MCF 10A (cell line): ENCODE data around the gene TDRD10. TPM values are rescaled to one million over a fixed set of nuclear protein-coding genes. Genes with fewer than 3 reads are reported as not detected.

Experiments
- BruUV-seq: library from RNA; stranded (reverse); fragments of 400-500 nt; replicated peaks from 2 replicates; lab custom pipeline; 2021; lab: Mats Ljungman, UMichigan
- CTCF ChIA-PET: fragments of 300-600 bp; sonication (Branson Sonifier 250); formaldehyde crosslinking; extraction: SDS; loops from one replicate; lab custom pipeline; 2021; ENCODE audit warnings: antibody characterized with exemption, inconsistent platforms; lab: Yijun Ruan, JAX
- POLR2A ChIA-PET: fragments of 300-600, 350-650 bp; sonication (Branson Sonifier 250); formaldehyde crosslinking; extraction: SDS; loops from one replicate; lab custom pipeline; 2020; ENCODE audit warnings: antibody characterized with exemption, inconsistent platforms; lab: Yijun Ruan, JAX
- DNase-seq: peaks from one replicate; pipeline ENCODE4 v3.0.0-alpha.2; 2018; ENCODE audit not compliant: unreplicated experiment
- H3K27ac Mint-ChIP-seq: one replicate; pipeline ENCODE4 v1.8.0; 2022; ENCODE audit warnings: mild to moderate bottlenecking, low read depth, mixed read lengths; ENCODE audit not compliant: unreplicated experiment
- H3K27me3 Mint-ChIP-seq: one replicate; pipeline ENCODE4 v1.8.0; 2022; ENCODE audit warnings: mixed read lengths; ENCODE audit not compliant: insufficient read depth, unreplicated experiment
- H3K36me3 Mint-ChIP-seq: one replicate; pipeline ENCODE4 v1.8.0; 2022; ENCODE audit warnings: mild to moderate bottlenecking, moderate library complexity, mixed read lengths; ENCODE audit not compliant: insufficient read depth, unreplicated experiment
- H3K4me1 Mint-ChIP-seq: one replicate; pipeline ENCODE4 v1.8.0; 2022; ENCODE audit warnings: mixed read lengths; ENCODE audit not compliant: insufficient read depth, unreplicated experiment
- H3K4me3 Mint-ChIP-seq: one replicate; pipeline ENCODE4 v1.8.0; 2022; ENCODE audit warnings: mild to moderate bottlenecking, moderate library complexity, mixed read lengths; ENCODE audit not compliant: unreplicated experiment
- H3K9me3 Mint-ChIP-seq: one replicate; pipeline ENCODE4 v1.8.0; 2022; ENCODE audit warnings: mixed read lengths; ENCODE audit not compliant: unreplicated experiment
- CTCF ChIP-seq: fragments of 200-600 bp; IDR thresholded peaks from one replicate; pipeline ENCODE4 v1.8.0; 2022; ENCODE audit warnings: antibody characterized with exemption, mild to moderate bottlenecking; ENCODE audit not compliant: unreplicated experiment
- intact Hi-C: fragments of 100-400 bp; cut with micrococcal nuclease; formaldehyde crosslinking; loops from 2 replicates; pipeline ENCODE4 v1.14.1; 2022
- total RNA-seq: library from RNA; stranded (reverse); gene quantifications from 2 replicates; pipeline ENCODE4 v1.2.3, GENCODE V29; 2022

The TDRD10 gene
- total RNA-seq, 1 experiment from 2014 or later: not detected

GRCh38 chr1:154583773-154584172 is 81.8 kb downstream of the TDRD10 start:
- Mint-ChIP-seq H3K36me3 (peaks cover 96% of the 10 kb centered on the region), H3K27ac (no peak overlapping the region), H3K4me3 (no peak overlapping the region), H3K4me1 (no peaks in the 10 kb centered on the region), H3K27me3 (no peaks in the 10 kb centered on the region), H3K9me3 (no peaks in the 10 kb centered on the region)
- ChIA-PET POLR2A (no interaction called here), CTCF (no interaction called here)
- no peak for DNase-seq
- TF ChIP-seq CTCF: no peak
- BruUV-seq: no TSS peak
- intact Hi-C loops: no loop called here

- CTCF ChIA-PET: interaction anchor here (0.7 to 0.8 kb wide), 2 partner anchors 14 to 85 kb away, joined by 4 read pairs; no protein-coding TSS in a partner anchor
- no peak for DNase-seq
- POLR2A ChIA-PET: no interaction called here
- Mint-ChIP-seq H3K4me3 (no peak overlapping the region), H3K27ac (no peak overlapping the region), H3K9me3 (no peaks in the 10 kb centered on the region), H3K4me1 (no peaks in the 10 kb centered on the region), H3K36me3 (peaks cover 96% of the 10 kb centered on the region), H3K27me3 (no peaks in the 10 kb centered on the region)
- intact Hi-C loops: no loop called here
- BruUV-seq: no TSS peak
- no peak for TF ChIP-seq CTCF
Measured at GRCh38 chr1:154584267-154584994, 82.4 kb downstream of the TDRD10 start.

GRCh38 chr1:154586231-154586630 is 84.2 kb downstream of the TDRD10 start:
- ChIA-PET CTCF (interaction anchor here (0.6 to 0.7 kb wide), 2 partner anchors 13 to 65 kb away, joined by 4 to 5 read pairs; no protein-coding TSS in a partner anchor), POLR2A (no interaction called here)
- Mint-ChIP-seq H3K4me1 (no peaks in the 10 kb centered on the region), H3K4me3 (no peak overlapping the region), H3K9me3 (no peaks in the 10 kb centered on the region), H3K27ac (no peak overlapping the region), H3K36me3 (peaks cover 99% of the 10 kb centered on the region), H3K27me3 (no peaks in the 10 kb centered on the region)
- intact Hi-C loops: no loop called here
- BruUV-seq: no TSS peak
- no peak for TF ChIP-seq CTCF
- DNase-seq: no peak

GRCh38 chr1:154586641-154587040 is 84.6 kb downstream of the TDRD10 start:
- Mint-ChIP-seq H3K27me3 (no peaks in the 10 kb centered on the region), H3K27ac (no peak overlapping the region), H3K36me3 (peaks cover 95% of the 10 kb centered on the region), H3K4me3 (no peak overlapping the region), H3K4me1 (no peaks in the 10 kb centered on the region), H3K9me3 (no peaks in the 10 kb centered on the region)
- intact Hi-C loops: no loop called here
- POLR2A ChIA-PET: interaction anchor here (0.6 kb wide), 1 partner anchor 9 kb away, joined by 3 read pairs; no protein-coding TSS in a partner anchor
- TF ChIP-seq CTCF: no peak
- no peak for DNase-seq
- BruUV-seq: no TSS peak
- CTCF ChIA-PET: interaction anchor here (0.6 to 0.7 kb wide), 2 partner anchors 66 to 863 kb away, joined by 3 to 5 read pairs; no protein-coding TSS in a partner anchor
